Vagina (tissue), 2 donors: ENCODE data around the gene ZNF667.

Source experiments
- POLR2AphosphoS5 ChIP-seq, 2 donors: sonication (generic); formaldehyde crosslinking; IDR thresholded peaks; one replicate each; pipeline ENCODE4 v1.9.0; 2017; ENCODE audit warnings: antibody characterized with exemption in 2 of 2, mild to moderate bottlenecking in 2 of 2, low read depth in 1 of 2; ENCODE audit not compliant: insufficient read depth in 1 of 2
- TF ChIP-seq, protein P1 (sequence below), 3 experiments: fragments of 450-650 bp in 2 of 3; fragments of 200-600 bp in 1 of 3; sonication (generic) in 1 of 3; IDR thresholded peaks; one replicate each; pipeline ENCODE4 v1.5.1; 2017 to 2019; ENCODE audit warnings: antibody characterized with exemption in 3 of 3, mild to moderate bottlenecking in 2 of 3, moderate library complexity in 2 of 3

DNA sequence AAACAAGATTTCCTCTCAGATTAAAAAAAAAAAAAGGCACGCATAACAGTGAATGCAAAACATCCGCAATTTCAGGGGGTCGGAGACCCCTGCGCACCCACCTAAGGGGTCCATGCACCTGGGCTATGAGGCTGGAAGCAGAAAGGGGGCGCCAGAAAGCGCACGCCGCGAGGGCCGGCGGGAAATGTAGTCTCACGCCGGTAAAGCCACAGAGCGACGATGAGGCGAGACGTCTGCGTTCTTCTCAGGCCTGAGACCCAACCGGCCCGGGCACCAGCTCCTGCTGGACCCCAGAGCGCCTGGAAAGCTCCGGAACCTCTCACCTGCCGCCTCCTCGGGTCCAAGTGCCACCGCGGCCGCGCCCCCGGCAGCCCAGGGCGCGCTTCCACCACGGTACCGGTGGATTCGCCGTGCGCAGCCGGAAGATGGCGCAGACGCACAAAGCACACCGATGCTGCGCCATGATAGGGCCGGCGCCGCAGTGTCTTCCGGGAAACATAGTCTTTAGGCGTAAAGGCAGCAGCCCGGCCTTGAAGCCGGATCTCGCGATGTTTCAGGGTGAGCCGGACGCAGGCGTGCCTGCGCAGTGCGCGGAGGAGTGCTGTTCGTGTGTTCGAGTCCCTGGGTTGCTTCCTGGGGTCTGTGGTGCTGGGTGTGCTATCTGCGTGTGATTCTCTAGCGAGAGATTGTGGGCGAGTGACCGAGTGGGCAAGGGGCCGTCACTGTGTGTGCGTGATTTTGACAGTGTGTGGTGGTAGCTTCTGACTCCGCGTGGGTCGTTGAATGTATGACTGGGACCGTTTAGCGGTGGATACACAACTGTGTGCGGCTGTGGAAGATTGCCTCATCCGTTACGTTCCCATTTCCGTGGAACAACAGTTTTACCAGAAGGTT, 83.8 kb downstream of the ZNF667 start, which contains the start of gene ZNF582:
- TF ChIP-seq, protein P1, sequence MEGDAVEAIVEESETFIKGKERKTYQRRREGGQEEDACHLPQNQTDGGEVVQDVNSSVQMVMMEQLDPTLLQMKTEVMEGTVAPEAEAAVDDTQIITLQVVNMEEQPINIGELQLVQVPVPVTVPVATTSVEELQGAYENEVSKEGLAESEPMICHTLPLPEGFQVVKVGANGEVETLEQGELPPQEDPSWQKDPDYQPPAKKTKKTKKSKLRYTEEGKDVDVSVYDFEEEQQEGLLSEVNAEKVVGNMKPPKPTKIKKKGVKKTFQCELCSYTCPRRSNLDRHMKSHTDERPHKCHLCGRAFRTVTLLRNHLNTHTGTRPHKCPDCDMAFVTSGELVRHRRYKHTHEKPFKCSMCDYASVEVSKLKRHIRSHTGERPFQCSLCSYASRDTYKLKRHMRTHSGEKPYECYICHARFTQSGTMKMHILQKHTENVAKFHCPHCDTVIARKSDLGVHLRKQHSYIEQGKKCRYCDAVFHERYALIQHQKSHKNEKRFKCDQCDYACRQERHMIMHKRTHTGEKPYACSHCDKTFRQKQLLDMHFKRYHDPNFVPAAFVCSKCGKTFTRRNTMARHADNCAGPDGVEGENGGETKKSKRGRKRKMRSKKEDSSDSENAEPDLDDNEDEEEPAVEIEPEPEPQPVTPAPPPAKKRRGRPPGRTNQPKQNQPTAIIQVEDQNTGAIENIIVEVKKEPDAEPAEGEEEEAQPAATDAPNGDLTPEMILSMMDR (IDR thresholded peaks at IDR 0.05), result peak; percentile 28 to 80 (median 54)
- TF ChIP-seq POLR2AphosphoS5 (IDR thresholded peaks at IDR 0.05; ENCODE audit: insufficient read depth in 1 of 2, low read depth in 1 of 2), result peak; percentile 84 to 90
